ENCODE results near the gene MDK.

MDK gene

DNA sequence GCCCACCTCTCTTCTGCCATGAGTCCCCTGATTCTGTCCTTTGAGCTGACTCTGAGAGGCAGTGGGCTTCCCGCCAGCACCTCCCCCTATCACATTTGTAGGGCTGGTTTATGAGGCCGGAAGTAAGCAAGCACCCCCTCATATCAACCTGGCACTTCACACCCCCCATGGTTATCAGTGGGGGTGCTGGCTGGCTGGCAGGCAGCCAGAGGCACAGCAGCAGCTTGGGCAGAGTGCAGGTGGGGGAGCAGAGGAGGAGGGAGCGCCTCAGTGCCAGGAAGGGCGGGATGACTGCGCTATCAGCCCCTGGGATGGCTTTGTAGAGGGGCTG, 33.0 kb downstream of the MDK start:
- Histone ChIP-seq H3K27me3 (ENCODE audit: insufficient read depth, poor library complexity, severe bottlenecking) (no peaks in the 10 kb centered on the region), H3K27ac (replicated peaks) (no peak overlapping the region), H3K4me3 (replicated peaks; ENCODE audit: insufficient read depth, low read length) (no peak overlapping the region)
- DNase-seq (ENCODE audit: low read depth in 1 of 2, low spot score in 1 of 2): no peak
- no peak for TF ChIP-seq SPI1 (IDR thresholded peaks at IDR 0.05; ENCODE audit: borderline replicate concordance, low read depth)
- no peak for TF ChIP-seq GABPA (IDR thresholded peaks at IDR 0.05; ENCODE audit: low read depth)
- TF ChIP-seq, protein P1, sequence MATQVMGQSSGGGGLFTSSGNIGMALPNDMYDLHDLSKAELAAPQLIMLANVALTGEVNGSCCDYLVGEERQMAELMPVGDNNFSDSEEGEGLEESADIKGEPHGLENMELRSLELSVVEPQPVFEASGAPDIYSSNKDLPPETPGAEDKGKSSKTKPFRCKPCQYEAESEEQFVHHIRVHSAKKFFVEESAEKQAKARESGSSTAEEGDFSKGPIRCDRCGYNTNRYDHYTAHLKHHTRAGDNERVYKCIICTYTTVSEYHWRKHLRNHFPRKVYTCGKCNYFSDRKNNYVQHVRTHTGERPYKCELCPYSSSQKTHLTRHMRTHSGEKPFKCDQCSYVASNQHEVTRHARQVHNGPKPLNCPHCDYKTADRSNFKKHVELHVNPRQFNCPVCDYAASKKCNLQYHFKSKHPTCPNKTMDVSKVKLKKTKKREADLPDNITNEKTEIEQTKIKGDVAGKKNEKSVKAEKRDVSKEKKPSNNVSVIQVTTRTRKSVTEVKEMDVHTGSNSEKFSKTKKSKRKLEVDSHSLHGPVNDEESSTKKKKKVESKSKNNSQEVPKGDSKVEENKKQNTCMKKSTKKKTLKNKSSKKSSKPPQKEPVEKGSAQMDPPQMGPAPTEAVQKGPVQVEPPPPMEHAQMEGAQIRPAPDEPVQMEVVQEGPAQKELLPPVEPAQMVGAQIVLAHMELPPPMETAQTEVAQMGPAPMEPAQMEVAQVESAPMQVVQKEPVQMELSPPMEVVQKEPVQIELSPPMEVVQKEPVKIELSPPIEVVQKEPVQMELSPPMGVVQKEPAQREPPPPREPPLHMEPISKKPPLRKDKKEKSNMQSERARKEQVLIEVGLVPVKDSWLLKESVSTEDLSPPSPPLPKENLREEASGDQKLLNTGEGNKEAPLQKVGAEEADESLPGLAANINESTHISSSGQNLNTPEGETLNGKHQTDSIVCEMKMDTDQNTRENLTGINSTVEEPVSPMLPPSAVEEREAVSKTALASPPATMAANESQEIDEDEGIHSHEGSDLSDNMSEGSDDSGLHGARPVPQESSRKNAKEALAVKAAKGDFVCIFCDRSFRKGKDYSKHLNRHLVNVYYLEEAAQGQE (IDR thresholded peaks at IDR 0.05; ENCODE audit: insufficient replicate concordance, low read depth): no peak
- no peak for TF ChIP-seq POLR2AphosphoS5 (IDR thresholded peaks at IDR 0.05; ENCODE audit: low read depth)
- TF ChIP-seq, protein P2, sequence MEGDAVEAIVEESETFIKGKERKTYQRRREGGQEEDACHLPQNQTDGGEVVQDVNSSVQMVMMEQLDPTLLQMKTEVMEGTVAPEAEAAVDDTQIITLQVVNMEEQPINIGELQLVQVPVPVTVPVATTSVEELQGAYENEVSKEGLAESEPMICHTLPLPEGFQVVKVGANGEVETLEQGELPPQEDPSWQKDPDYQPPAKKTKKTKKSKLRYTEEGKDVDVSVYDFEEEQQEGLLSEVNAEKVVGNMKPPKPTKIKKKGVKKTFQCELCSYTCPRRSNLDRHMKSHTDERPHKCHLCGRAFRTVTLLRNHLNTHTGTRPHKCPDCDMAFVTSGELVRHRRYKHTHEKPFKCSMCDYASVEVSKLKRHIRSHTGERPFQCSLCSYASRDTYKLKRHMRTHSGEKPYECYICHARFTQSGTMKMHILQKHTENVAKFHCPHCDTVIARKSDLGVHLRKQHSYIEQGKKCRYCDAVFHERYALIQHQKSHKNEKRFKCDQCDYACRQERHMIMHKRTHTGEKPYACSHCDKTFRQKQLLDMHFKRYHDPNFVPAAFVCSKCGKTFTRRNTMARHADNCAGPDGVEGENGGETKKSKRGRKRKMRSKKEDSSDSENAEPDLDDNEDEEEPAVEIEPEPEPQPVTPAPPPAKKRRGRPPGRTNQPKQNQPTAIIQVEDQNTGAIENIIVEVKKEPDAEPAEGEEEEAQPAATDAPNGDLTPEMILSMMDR (IDR thresholded peaks at IDR 0.05; ENCODE audit: insufficient read depth, low read length): no peak

DNA sequence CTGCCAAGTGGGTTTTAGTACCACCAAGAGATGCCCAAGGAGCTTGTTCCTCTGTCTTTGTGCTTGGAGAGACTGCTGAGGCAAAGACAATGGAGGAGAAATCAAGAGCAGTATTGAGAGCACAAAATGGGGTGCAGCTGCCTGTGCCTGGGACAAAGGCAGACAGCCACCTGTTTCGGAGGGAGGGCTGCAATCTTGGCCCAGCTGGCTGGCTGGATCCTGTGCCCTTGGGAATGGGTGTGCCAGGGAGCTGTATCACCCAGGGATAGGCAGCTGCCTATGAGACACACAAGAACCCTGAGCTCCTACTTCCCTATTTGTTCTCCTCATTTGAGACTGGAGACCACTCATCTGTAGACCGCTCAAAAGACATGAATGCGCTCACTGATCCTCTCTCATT, 33.4 kb downstream of the MDK start:
- Histone ChIP-seq H3K4me3 (replicated peaks; ENCODE audit: insufficient read depth, low read length) (no peak overlapping the region), H3K27ac (replicated peaks) (no peak overlapping the region), H3K27me3 (ENCODE audit: insufficient read depth, poor library complexity, severe bottlenecking) (no peaks in the 10 kb centered on the region)
- DNase-seq (ENCODE audit: low read depth in 1 of 2, low spot score in 1 of 2): no peak
- TF ChIP-seq GABPA (IDR thresholded peaks at IDR 0.05; ENCODE audit: low read depth) (no peak), SPI1 (IDR thresholded peaks at IDR 0.05; ENCODE audit: borderline replicate concordance, low read depth) (no peak), POLR2AphosphoS5 (IDR thresholded peaks at IDR 0.05; ENCODE audit: low read depth) (no peak)
- TF ChIP-seq, protein P2 (IDR thresholded peaks at IDR 0.05; ENCODE audit: insufficient read depth, low read length): no peak
- TF ChIP-seq, protein P1 (IDR thresholded peaks at IDR 0.05; ENCODE audit: insufficient replicate concordance, low read depth): no peak

DNA sequence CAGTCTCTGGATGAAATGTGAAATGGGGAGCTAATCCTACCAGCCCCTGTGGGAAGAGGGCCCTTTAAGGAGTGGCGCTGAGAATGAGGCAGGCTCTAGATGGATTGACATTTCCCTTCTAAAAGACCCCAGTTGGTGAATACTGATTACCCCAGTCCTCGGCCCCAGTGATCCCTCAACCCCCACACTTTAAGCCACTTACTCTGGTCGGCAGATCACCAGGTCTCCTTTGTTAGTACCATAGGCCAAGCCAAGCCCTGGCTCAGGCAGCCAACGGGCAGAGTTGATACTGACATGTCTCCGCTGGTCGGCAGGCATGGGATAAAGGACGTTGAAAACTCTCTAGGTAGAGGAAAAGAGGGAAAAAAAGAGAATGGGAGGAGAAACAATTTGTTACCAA, 36.2 kb downstream of the MDK start:
- no peak for DNase-seq (ENCODE audit: low read depth in 1 of 2, low spot score in 1 of 2)
- TF ChIP-seq, protein P1 (IDR thresholded peaks at IDR 0.05; ENCODE audit: insufficient replicate concordance, low read depth): no peak
- TF ChIP-seq SPI1 (IDR thresholded peaks at IDR 0.05; ENCODE audit: borderline replicate concordance, low read depth) (no peak), POLR2AphosphoS5 (IDR thresholded peaks at IDR 0.05; ENCODE audit: low read depth) (no peak), GABPA (IDR thresholded peaks at IDR 0.05; ENCODE audit: low read depth) (no peak)
- TF ChIP-seq, protein P2 (IDR thresholded peaks at IDR 0.05; ENCODE audit: insufficient read depth, low read length): no peak
- Histone ChIP-seq H3K27ac (replicated peaks) (no peak overlapping the region), H3K27me3 (ENCODE audit: insufficient read depth, poor library complexity, severe bottlenecking) (no peaks in the 10 kb centered on the region), H3K4me3 (replicated peaks; ENCODE audit: insufficient read depth, low read length) (no peak overlapping the region)

Data from HL-60 (cell line).